ENCODE data around the gene MFAP3L. TPM values are rescaled to one million over a fixed set of nuclear protein-coding genes. Genes with fewer than 3 reads are reported as not detected.

MFAP3L gene
- total RNA-seq, 1 experiment from 2014 or later: 5.1 TPM

- H3K79me1 ChIP-seq (ENCODE audit: insufficient read depth, low read depth, low read length, poor library complexity, severe bottlenecking): no peaks in the 10 kb centered on the region
- WGBS (ENCODE audit: extremely low coverage, insufficient read length, low lambda C conversion rate): no CpG with 5 or more reads among the region's 5 CpGs
- no peak overlapping the region for H2BK15ac ChIP-seq (ENCODE audit: low read depth, low read length)
- no peak overlapping the region for H3K23ac ChIP-seq (ENCODE audit: insufficient read length, low read depth, low read length)
- H3K23me2 ChIP-seq (ENCODE audit: insufficient read length, low read depth, low read length, poor library complexity, severe bottlenecking): no peaks in the 10 kb centered on the region
- no peak overlapping the region for H2AFZ ChIP-seq (ENCODE audit: low read length)
- H2BK20ac ChIP-seq (ENCODE audit: low read depth, low read length, poor library complexity, severe bottlenecking): no peak overlapping the region
- Mint-ChIP-seq H3K27me3 (ENCODE audit: low read depth) (no peaks in the 10 kb centered on the region), H3K27ac (peak overlapping the region in 1 of 3 experiments; percentile 2; a peak in 2 of 7 replicates), H3K4me3 (no peak overlapping the region), H3K36me3 (ENCODE audit: insufficient read depth in 1 of 3, low read depth in 3 of 3) (no peaks in the 10 kb centered on the region), H3K9me3 (no peaks in the 10 kb centered on the region), H3K4me1 (peaks cover 16 to 23% of the 10 kb centered on the region in 2 experiments)
- no peaks in the 10 kb centered on the region for H3K9me3 ChIP-seq (ENCODE audit: control insufficient read depth, low read depth, low read length)
- H3K56ac ChIP-seq (ENCODE audit: insufficient read length, low read depth, low read length): no peak overlapping the region
- H2BK120ac ChIP-seq (ENCODE audit: low read depth, low read length, poor library complexity, severe bottlenecking): no peak overlapping the region
- no peak overlapping the region for H3T11ph ChIP-seq (ENCODE audit: low read length)
- no peaks in the 10 kb centered on the region for H3K79me2 ChIP-seq (ENCODE audit: insufficient read depth, low read length)
- H3K14ac ChIP-seq (ENCODE audit: insufficient read depth, low read length): no peak overlapping the region
- H3K4me2 ChIP-seq (ENCODE audit: insufficient read depth, insufficient read length, low read length): no peak overlapping the region
- H4K20me1 ChIP-seq (ENCODE audit: control insufficient read depth, insufficient read depth, insufficient read length): no peaks in the 10 kb centered on the region
- H4K5ac ChIP-seq (ENCODE audit: insufficient read length, low read depth, low read length): no peak overlapping the region
- no peak overlapping the region for H3K27ac ChIP-seq (ENCODE audit: insufficient read length, low read depth, low read length)
- H4K8ac ChIP-seq (replicated peaks; ENCODE audit: insufficient read length, low read depth, low read length): no peak overlapping the region
- H2BK5ac ChIP-seq (ENCODE audit: insufficient read length, low read length): no peak overlapping the region
- H4K91ac ChIP-seq (ENCODE audit: insufficient read length, low read depth, low read length): no peak overlapping the region
- H3K4me1 ChIP-seq (ENCODE audit: insufficient read depth, low read length): peaks cover 11% of the 10 kb centered on the region
- DNase-seq: no peak
- H3K4ac ChIP-seq (ENCODE audit: low read depth, low read length): no peak overlapping the region
- no peak overlapping the region for H3K18ac ChIP-seq (ENCODE audit: insufficient read length, low read depth, low read length)
- H3K9ac ChIP-seq (ENCODE audit: extremely low read depth, insufficient read length, low read length): no peak overlapping the region
- H2AK5ac ChIP-seq (ENCODE audit: insufficient read length, low read length): no peak overlapping the region
- no peaks in the 10 kb centered on the region for H3K27me3 ChIP-seq (ENCODE audit: insufficient read depth, low read length)
- H2BK12ac ChIP-seq (ENCODE audit: insufficient read length, low read depth, low read length): no peak overlapping the region
- no peak for TF ChIP-seq CTCF (conservative IDR thresholded peaks at IDR 0.05)
Measured at GRCh38 chr4:169956091-169956843, 69.9 kb downstream of the MFAP3L start.

Measured in H9 (cell line).